22Rv1 (cell line): ENCODE measurements around the gene CDK3.

Source experiments
- CTCF ChIP-seq: fragments of 450-650 bp; IDR thresholded peaks from 2 replicates; pipeline ENCODE4 v1.5.1; 2017; ENCODE audit warnings: mild to moderate bottlenecking
- ZFX ChIP-seq: fragments of 450-650 bp; IDR thresholded peaks from 2 replicates; pipeline ENCODE4 v1.6.1; 2017; ENCODE audit warnings: antibody characterized with exemption, borderline replicate concordance

- TF ChIP-seq CTCF: no peak
- no peak for TF ChIP-seq ZFX
Observed at GRCh38 chr17:76046064-76046463, 45.4 kb downstream of the CDK3 start.
